ENCODE measurements around the gene LSM14A.
"Not testable (repeated sequence)": the region's sequence is repeated elsewhere in the genome, so short reads cannot be mapped to it uniquely, and the experiment has no call there.

LSM14A gene

DNA sequence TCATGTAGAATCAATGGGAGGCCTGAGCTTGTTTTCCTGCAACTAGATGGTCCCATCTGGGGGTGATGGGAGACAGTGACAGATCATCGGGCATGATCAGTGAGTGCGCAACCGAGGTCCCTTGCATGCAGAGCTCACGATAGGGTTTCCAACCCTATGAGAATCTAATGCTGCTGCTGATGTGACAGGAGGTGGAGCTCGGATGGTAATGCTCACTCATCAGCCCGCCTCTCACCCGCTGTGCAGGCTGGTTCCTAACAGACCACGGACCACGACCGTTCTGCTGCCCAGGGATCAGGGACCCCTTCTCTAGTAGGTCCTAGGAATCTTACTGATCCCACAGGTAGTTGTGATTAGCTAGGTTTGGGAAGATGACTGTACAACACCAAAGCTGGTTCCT lies 58.5 kb downstream of the LSM14A start:
- DNase-seq (ENCODE audit: low spot score) = no peak

DNA sequence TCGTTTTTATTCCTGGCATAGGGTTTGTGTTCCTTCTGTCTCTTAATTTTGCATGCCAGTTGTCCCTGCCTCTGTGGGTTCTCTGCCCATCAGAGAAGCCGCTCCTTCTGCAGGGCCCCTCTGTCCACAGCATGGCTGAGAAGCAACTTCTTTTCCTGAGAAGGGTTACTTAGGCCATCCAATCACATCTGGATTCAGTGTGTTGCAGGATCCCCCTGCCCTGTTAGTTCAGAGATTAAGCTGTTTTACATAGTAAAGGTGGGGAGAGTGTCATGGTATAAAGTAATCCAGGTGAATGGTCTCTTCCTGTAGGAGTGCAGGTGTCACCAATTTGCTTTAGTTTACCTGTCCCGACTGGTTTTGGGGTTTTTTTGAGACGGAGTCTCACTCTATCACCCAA lies 59.1 kb downstream of the LSM14A start:
- no peak for DNase-seq (ENCODE audit: low spot score)

DNA sequence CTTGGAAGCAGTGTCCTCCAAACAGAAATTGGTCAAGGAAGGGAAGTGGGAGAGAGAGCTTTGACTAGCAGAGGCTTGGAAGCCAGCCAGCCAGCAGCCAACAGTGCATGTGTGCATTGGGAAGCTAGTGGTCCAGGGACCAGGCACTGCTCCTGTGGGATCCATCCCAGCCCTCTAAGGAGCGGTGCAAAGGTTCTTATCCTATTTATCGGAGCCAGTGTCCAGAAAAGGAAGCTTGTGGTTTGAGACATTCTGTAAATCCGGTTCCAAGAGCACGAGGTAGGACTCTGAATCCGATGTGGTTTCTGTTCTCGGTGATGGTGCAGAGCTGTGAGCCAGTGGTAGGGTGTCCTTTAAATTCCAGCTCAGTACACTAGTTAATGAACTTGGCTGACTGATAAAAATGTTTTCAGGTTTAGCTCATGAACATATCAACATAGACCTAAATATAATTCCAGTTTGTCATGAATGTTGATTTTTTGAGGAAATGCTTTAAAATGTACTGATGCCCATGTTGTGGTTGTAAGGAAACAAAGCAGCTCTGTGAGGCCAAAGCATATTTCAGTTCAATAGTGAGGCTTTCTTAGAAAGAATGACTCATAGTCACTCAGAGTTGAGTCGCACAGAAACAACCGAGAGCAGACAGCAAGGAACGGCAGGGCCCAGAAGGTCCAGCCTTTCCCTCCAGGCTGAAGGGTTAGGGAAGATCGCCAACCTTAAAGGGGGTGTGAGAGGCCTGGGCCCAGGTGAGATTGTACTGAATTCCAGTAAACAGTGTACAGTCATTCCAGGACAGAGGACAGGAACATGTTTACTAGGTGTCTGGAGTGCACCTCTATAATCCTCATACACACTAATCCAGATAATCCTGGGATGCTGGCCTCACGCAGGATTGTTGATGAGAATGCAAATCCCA lies 60.5 kb downstream of the LSM14A start:
- DNase-seq (ENCODE audit: low spot score) = no peak

DNA sequence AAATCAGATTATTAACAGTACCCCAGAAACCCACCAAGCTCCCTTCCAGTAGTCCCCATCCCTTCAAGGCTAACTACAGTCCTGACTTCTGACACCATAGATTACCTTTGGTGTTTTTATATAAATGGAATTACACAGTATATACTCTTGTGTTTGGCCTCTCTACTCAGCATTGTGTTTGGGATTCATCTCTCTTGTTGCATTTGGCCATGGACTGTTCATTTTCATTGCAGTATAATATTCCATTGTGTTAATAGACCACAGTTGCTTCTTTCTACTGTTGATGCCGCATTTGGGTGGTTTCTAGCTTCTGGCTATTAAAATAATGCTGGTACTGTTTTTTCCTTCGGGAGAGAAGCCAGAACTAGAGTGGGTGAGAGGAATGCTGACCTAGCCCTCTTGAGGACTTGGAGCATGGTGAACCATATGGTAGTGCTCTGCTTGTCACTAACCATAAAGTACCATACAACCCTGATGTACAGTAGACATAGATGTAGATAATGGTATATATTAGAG lies 63.2 kb downstream of the LSM14A start:
- no peak for DNase-seq (ENCODE audit: low spot score)

DNA sequence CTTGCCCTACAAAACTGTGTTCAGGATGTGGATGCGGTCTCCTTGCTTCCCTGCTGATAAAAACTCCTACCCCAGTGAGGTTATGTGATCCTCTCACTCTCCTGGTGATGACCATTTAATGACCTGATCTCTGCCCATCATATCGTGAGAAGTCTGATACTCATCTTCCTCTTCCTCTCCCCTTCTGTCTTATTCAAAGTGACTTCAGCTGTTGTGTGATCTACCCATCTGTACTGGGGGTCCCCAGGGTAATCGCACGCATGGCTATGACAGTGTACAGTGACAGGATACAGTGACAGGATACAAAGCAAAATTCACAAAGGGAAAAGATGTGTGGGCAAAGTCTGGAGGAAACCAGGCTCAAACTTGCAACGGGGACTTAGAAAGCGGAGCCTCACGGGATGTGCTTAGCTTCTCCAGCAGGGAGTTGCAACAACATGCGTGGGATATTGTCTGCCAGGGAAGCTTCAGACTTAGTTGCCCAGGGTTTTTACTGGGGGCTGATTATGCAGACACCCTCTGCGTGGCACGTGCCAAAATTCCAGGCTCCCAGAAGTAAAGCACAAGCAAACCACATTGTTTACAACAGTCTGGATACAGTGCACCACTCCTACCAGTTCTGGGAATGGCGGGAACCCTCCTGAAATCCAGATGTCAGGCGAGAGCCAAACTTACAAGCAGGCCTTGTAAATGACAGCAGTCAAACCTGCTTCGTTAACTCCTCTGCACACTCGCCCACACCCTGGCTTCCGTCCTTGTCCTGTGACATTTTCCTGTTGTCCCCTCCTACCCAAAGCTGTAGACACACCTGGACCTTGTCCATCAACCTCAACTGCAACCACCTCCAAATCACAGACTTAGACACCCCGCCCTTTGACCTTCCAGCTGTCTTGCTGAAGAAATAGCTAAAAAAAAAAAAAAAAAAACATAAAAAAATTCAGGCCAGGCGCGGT lies 64.0 kb downstream of the LSM14A start:
- no peak for DNase-seq (ENCODE audit: low spot score)

DNA sequence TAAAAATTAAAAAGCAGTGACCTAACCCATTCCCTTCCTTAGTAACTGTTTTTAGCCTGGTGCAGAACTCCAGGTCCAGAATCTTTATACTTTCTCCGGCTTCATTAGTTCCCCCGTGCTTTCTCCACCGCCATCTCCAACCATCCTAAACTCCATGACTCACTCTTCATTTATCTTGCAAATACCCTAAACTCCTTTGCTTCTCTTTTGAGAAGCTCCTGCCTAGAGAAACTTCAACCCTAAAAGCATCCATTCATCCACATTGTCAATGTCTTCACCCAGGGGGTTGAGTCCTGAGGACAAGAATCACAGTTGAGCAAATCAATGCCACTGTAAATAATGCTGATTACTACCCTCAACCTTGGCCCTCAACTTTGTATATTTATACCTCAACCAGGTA lies 65.0 kb downstream of the LSM14A start:
- no peak for DNase-seq (ENCODE audit: low spot score)

DNA sequence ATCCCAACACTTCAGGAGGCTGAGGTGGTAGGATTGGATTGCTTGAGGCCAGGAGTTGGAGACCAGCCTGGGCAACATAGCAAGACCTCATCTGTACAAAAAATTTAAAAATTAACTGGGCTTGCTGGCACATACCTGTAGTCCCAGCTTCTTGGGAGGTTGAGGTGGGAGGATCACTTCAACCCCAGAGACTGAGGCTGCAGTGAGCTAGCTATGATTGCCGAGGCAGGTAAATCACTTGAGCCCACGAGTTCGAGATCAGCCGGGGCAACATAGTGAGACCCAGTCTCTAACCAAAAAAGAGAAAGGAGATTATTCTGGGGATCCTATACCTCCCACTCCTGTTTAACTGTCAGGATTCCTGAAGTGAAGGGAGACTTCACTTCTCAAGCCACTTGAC lies 65.6 kb downstream of the LSM14A start:
- DNase-seq (ENCODE audit: low spot score) = no peak

DNA sequence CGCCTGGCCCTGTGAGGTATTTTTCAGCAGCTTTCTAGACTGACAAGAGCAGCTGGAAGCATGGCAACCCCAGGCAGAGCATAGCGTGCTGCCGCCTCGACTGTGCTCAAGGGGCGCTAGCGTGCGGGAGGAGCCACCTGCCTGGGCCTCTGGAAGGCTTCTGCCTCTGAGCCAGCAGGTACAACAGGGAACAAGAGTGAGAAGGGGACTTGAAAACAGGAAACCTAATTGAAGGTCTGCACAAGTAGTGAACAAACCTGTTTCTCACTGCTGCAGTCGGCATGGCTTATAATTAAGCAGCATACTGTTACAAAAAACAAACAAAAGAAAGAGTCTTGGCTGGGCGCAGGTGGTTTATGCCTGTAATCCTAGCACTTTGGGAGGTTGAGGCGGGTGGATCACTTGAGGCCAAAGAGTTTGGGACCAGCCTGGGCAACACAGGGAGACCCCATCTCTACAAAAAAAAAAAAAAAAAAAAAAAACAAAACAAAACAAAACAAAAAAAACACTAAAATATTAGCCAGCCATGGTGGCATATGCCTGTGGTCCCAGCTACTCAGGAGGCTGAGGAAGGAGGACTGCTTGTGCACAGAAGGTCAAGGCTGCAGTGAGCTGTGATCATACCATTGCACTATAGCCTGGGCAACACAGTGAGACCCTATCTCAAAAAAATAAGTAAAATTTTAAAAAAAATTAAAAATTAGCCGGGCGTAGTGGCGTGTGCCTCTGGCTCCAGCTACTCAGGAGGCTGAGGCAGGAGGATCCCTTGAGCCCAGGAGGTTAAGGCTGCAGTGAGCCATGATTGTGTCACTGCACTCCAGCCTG lies 69.4 kb downstream of the LSM14A start:
- DNase-seq (ENCODE audit: low spot score) = peak; percentile 52

DNA sequence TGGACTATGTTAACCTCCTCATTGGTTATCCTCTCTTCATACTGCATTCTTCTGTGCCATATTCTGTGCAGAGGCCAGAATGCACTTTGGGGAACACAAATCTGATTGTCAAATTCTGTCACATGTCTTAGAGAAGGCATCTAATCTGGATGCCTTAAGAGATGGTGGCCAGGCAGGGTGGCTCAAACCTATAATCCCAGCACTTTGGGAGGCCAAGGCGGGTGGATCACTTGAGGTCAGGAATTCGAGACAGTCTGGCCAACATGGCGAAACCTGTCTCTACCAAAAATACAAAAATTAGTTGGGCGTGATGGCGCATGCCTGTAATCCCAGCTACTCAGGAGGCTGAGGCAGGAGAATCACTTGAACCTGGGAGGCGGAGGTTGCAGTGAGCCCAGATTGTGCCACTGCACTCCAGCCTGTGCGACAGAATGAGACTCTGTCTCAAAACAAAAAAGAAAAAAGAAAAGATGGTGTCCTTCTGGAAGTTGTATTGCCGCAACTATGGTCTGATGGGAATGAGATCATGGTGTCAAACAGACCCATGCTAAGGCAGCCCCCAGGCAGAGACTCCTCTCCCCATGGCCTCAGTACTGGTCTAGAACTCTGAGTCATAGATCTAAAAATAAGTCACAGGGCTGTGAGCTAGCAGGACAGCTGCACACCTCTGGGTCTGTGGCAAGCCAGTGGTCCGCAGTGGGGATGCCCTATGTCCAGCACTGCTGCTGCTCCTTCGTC lies 71.0 kb downstream of the LSM14A start:
- not testable (repeated sequence) for DNase-seq (ENCODE audit: low spot score)

DNA sequence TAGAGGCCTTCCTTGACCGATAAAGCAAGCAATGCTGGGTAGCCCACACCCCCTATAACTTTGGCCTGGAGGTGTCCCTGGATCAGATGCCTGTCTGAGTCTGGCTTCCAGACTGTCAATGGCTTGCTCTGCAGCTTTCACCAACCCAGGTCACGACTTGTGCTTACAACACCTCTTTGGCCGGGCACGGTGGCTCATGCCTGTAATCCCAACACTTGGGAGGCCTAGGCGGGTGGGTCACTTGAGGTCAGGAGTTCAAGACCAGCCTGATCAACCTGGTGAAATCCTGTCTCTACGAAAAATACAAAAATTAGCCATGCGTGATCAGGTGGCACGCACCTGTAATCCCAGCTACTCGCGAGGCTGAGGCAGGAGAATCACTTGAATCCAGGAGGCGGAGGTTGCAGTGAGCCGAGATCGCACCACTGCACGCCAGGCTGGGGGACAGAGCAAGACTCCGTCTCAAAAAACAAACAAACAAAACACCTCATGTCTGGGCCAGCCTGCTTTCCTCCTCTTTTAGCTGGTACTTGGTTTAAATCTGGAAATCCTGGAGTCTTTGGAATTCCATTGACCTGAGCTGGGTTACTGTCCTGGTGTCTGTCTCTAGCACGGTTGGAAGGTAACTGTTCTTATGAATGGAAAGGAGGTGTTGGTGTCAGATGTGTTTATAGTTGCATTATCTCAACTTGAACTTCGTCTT lies 71.7 kb downstream of the LSM14A start:
- DNase-seq (ENCODE audit: low spot score) = no peak

DNA sequence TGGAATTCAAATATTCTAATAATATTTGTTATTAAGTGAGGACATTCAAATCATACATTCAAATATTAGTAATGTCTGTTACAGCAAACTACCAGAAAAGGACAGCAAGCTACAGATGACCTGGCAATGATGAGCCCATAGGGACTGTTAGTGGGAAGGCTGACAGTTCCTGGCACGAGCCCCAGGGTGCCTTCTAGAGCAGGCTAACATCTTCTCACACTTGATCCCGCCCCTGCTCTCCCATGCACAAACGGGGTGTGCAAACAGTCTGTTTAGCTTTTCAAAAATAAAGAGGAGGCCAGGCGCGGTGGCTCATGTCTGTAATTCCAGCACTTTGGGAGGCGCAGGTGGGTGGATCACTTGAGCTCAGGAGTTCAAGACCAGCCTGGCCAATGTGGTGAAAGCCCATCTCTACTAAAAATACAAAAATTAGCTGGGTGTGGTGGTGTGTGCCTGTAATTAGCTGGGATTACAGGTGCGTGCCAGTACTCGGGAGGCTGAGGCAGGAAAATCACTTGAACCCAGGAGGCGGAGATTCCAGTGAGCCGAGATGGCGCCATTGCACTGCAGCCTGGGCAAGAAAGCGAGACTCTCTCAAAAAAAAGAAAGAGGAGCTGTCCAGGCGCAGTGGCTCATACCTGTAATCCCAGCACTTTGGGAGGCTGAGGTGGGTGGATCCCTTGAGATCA lies 72.5 kb downstream of the LSM14A start:
- no peak for DNase-seq (ENCODE audit: low spot score)

DNA sequence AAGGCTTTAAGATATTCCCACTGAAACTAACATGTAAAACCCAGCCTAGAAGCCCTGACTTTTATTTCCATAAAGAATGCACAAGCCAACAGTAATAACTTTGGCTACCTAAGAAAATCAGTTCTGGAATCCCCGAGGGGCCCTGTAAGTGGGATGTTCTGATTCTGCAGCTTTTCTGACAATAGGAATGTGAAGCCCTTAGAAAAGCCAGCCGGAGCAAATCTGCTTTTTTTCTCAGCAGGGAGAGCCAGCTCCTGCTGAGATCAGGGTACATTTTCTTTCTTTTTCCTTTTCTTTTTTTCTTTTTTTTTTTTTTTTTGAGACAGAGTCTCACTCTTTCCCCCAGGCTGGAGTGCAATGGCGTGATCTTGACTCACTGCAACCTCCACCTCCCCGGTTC lies 74.0 kb downstream of the LSM14A start:
- DNase-seq (ENCODE audit: low spot score) = no peak

DNA sequence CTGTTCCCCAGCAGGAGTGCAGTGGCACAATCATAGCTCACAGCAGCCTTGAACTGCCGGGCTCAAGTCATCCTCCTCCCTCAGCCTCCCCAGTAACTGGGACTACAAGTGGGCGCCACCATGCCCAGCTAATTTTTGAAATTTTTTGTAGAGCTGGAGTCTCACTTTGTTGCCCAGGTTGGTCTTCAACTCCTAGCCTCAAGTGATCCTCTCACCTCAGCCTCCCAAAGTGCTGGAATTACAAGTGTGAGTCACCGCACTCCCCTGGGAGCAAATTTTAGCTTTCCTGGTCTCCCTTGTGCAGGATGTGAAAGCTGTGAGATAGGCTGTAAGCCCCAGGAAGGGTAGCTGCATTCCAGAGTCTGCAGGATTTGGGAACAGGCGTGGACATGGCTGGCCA lies 76.6 kb downstream of the LSM14A start:
- no peak for DNase-seq (ENCODE audit: low spot score)

DNA sequence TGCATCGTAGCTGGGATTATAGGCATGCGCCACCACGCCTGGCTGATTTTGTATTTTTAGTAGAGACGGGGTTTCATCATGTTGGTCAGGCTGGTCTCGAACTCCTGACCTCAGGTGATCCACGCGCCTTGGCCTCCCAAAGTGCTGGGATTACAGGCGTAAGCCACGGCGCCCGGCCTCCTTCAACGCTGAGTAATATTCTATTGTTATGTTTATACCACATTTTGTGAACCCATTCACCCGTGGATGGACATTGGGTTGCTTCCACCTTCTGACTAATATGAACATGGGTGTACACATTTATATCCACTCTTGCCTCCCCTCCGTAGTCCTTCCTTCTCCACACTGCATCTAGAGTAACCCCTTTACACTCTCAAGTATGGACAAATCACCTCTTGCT lies 80.9 kb downstream of the LSM14A start:
- DNase-seq (ENCODE audit: low spot score) = not testable (repeated sequence)

DNA sequence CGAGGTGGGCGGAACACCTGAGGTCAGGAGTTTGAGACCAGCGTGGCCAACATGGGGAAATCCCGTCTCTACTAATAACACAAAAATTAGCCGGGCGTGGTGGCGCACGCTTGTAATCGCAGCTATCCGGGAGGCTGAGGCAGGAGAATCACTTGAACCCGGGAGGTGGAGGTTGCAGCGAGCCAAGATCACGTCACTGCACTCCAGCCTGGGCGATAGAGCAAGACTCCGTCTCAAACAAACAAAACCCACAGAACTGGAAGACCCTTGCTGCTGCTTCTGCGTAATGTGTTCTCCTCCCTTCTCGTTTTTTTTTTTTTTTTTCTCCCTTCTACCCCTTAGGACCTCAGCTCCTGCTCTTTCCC lies 81.4 kb downstream of the LSM14A start:
- not testable (repeated sequence) for DNase-seq (ENCODE audit: low spot score)

DNA sequence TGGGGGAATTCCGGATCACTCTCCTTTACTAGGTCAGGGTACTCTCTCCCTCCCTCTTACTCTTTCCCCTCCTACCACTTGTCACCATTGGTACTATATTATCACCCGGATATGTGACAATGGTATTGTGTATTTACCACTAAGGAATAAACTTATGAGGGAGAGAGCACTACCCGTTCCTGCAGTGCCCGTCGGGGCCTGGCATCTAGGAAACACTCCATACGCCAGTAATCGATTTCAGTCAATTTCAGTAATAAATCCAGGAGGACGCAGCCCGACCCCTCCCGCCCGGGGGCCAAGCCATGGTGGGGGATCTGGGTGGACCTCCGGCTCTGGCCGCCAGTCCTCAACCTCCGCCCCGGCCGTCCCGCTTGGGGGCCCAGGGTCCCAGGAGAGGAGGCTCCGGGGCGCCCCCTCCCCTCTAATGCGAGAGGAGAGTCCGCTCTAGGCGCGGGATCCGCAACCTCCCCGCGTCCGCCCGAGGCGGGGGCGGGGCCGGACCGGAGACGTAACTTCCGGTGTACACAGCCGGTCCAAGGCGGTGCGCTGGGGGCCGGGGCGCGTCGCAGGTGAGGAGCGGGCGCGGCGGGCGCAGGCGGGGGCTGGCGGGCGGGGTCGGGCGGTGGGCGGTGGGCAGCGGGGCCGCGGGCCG lies 81.9 kb downstream of the LSM14A start, which contains the start of gene GARRE1:
TSS of gene GARRE1 (plus strand) at position 509 of the 652 bp plus-strand sequence. CDS start 45,920 bp downstream, outside the sequence.
- DNase-seq (ENCODE audit: low spot score) = peak; percentile 92

DNA sequence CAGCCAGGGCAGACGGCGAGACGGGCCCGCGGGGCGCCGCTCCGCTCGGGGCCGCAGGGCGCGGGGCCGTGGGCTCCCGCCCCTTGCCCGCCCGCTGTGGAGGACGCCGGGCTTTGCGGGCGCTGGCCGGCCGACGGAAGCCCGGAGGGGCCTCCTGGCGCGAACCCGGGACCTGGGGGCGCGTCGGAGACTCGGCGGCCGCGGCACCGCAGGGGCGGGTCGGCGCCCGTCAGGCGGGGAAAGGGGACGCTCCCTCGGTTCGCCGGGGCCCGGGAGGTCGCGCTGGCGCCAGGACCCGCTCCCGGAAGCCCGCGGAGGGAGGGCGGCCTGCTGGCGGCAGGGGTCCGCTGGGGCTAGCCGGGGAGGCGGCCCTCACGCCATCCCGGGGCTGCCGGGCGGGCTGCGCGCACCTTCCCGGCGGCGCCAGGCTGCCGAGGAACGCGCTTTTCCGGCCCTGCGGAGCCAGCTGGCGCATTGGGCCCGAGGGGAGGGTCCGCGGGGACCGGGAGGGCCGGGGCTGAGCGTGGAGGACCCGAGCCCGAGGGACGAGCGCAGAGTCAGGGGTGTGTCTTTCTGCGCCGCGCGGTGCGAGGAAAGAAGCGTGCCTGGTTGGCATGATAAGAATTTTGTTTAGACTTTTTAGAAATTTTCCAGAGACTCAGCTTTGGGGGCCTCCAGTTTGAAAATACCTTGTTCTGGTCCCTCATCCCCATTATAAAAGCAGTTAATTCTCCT lies 82.6 kb downstream of the LSM14A start:
- DNase-seq (ENCODE audit: low spot score) = peak; percentile 54

DNA sequence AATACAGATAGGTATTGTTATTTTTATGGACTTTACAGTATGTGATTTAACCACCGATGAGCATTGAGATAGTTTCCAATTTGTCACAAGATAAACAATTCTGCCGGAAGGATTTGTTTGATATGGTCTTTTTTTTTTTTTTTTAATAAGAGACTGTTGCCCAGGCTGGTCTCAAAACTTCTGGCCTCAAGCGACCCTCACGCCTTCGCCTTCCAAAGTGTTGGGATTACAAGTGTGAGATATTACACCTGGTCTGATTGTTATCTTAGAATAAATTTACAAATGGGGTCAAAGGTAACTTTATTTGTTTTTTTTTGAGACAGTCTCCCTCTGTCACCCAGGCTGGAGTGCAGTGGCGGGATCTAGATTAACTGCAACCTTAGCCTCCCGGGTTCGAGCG lies 83.2 kb downstream of the LSM14A start:
- no peak for DNase-seq (ENCODE audit: low spot score)

Measured in HuH-7.5 (cell line).